CD4-positive, alpha-beta T cell treated with Interleukin-15 for 1 hour (primary cell): ENCODE data around the gene C5AR1.
"Not testable (repeated sequence)": the region's sequence is repeated elsewhere in the genome, so short reads cannot be mapped to it uniquely, and the experiment has no call there.

Experiments used
- DNase-seq: peaks from one replicate; pipeline ENCODE4 v3.0.0-alpha.2; 2020

Gene C5AR1

DNA sequence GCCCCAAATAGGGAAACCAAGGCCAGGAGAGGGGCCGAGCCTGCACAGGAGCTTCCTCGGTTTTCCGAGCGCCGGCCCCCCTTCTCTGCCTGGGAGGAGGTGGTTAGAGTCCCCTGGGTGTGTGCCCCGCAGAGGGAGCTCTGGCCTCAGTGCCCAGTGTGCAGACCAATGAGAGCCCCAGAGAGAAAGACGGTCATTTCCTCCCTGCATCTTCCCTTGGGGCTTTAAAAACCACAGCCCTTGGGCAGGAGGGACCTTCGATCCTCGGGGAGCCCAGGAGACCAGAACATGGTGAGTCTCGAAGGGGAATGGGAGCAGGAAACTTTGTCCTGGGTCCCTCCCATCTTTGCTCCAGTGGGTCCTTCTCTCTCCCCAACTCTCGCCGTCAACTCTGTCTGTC is at the start of gene C5AR1:
TSS of gene C5AR1 (plus strand) at position 254 of the 400 bp plus-strand sequence. CDS start at position 289, 35 bp downstream.
- DNase-seq: peak; percentile 66

- no peak for DNase-seq
These were observed 49.2 kb upstream of the C5AR1 start for GRCh38 chr19:47260476-47260875.

DNA sequence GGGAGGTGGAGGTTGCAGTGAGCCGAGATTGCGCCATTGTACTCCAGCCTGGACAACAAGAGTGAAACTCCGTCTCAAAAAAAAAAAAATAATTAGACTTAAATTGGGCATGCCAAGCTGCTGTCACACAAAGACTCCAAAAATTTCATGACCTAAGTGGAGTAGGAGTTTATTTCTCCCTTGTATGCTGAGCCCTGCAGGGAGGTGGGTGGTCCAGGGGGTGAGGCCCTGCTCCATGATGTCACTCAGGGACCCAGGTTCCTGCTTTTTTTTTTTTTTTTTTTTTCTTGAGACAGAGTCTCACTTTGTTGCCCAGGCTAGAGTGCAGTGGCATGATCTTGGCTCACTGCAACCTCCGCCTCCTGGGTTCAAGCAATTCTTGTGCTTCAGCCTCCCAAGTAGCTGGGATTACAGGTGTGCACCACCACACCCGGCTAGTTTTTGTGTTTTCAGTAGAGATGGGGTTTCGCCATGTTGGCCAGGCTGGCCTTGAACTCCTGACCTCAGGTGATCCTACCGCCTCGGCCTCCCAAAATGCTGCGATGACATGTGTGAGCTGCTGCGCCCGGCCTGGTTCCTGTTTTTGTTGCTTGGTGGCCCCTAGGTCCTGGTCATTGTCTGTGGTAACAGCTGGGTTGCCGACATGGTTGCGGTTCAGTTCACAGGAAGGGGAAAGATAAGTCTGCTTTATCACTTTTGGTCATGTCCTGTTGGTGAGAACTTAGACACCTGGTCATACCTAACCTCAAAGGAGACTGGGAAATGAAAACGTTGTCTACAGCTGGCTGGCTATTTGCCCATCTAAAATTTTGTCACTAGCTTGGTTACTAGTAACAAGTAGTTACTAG is 47.5 kb upstream of the C5AR1 start:
- peak; percentile 69 for DNase-seq

- DNase-seq: no peak
These were observed 45.0 kb upstream of the C5AR1 start for GRCh38 chr19:47264629-47265028.

- DNase-seq: no peak
These were observed 43.2 kb upstream of the C5AR1 start for GRCh38 chr19:47266401-47266941.

DNA sequence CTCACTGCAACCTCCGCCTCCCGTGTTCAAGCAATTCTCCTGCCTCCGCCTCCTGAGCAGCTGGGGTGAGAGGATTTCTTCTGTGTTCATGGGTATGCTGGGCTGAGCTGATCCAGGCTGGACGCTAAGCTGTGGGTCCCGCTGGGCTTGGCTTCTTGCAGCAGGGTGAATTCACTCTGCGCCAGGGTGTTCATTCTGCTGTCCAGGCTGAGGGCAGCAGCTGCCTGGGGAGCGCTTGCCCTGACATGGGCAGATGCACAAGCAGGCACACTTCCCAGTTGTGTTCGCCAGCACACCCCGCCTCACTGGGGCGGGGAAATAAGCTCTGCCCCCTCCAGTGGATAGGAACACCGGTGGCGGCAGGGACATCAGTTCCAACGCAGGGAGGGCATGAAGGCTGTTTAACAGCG is 42.3 kb upstream of the C5AR1 start:
- DNase-seq: no peak

- no peak for DNase-seq
These were observed 41.6 kb upstream of the C5AR1 start for GRCh38 chr19:47268028-47268427.

DNA sequence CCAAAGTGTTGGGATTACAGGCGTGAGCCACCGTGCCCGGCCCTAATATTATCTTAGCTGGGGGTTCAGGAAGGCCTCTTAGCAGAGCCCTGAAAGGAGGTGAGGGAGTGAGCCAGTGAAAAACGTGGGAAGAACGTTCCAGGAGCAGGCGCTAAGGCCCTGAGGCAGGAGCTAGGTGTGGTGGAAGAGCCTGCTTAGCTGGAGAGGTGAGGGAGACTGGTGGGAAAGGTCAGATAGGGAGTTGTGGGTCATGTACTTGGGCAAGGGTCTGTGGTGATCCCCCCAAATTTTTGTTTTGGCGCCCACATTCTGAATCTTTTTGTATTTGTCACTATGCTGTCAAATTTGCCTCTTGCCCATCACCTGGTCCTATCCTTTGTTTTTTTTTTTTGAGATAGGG is 40.1 kb upstream of the C5AR1 start:
- DNase-seq: no peak

DNA sequence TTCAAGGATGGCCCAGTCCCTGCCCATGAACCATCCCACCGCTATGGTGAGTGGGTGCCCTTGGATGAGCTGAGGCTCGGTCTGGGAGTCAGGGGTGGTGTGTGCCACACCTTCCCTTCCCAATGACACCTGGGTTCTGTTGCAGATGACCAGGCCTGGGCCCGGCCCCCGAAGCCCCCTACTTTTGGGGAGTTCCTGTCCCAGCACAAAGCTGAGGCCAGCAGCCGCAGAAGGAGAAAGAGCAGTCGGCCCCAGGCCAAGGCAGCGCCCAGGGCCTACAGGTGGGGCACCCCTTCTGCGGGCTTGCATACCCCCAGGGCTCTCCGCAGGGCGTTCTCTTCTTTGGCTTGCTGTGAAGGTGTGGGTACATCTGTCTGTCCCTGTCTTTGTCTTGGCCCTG is 39.3 kb upstream of the C5AR1 start:
- no peak for DNase-seq

- DNase-seq: no peak
These were observed 37.7 kb upstream of the C5AR1 start for GRCh38 chr19:47271949-47272348.

- DNase-seq: no peak
These were observed 37.0 kb upstream of the C5AR1 start for GRCh38 chr19:47272448-47273312.

DNA sequence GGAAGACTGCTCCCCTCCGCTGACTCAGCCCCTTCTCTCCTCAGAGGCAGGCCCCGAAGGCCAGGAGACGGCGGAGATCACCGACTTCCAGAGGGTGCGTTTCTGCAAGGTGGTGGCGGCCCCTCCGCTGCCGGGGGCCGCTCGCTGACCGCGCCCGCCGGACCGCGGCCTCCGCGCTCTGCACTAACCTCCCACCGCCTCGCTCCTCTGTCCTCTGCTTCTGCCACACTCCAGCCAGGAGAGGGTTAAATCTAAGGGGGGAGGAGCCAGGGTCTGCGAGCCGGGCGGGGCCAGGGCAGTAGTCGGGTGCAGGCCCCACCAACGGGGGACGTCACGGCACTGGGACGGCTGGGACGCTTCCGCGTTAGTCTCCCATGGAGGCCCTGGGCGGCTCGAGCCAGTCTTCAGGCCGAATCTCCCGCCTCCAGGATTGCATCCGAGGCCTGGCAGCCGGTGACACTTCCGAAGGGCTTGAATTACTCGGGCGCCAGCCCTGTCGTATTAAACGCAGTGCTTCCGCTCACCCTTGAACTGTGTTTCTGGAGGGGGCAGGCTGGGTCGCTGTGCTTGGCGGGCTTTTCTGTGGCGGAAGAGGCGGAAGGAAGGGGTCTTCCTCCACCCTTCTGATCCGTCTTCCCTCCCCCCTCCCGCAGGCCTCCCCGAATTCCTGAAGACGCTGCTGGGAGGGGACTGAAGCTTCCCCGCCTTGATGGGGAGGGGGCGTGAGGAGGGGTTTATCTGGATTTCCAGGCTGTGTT is 36.2 kb upstream of the C5AR1 start:
- DNase-seq: peak; percentile 92

DNA sequence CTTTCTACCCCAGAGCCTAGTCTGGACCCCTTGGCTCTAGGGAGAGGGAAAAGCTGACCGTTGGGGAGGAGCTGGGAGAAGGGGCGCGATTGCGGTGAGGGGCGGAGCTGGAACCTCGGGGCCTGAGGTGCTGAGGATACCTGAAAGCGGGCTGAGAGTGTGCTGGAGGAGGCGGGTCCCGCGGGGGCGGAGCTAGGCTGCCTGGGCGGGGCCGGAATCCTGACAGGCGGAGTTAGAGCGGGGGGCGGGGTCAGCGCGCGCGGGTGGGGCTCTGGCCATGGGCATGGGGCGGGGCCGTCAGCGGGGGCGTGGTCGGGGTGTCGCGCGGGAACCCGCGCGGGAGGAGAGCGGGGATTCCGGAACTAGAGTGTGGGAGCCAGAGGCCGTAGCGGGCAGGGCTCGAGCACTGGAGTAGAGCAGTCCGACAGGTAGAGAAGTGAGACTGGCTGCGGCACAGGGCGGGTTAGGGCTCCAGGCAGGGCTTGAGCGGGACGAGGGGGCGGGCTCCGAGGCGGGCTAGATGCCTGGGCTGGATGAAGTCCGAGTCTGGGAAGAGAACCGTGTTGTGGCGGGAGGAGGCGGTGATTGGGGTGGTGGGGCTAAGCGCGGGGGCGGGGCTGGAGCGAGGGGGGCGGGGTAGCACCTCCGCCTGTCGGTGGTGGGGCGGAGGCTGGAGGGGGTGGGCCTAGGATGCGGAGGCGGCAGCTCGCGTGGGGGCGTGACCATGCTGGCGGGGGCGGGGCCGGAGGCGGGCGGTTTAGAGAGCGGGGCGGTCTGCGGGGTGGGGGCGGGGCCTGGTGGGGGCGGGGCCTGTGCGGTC is 35.4 kb upstream of the C5AR1 start, which contains the start of gene INAFM1:
TSS of gene INAFM1 (plus strand) at position 815 of the 820 bp plus-strand sequence. CDS start 35 bp downstream, outside the sequence.
- peak; percentile 96 for DNase-seq

DNA sequence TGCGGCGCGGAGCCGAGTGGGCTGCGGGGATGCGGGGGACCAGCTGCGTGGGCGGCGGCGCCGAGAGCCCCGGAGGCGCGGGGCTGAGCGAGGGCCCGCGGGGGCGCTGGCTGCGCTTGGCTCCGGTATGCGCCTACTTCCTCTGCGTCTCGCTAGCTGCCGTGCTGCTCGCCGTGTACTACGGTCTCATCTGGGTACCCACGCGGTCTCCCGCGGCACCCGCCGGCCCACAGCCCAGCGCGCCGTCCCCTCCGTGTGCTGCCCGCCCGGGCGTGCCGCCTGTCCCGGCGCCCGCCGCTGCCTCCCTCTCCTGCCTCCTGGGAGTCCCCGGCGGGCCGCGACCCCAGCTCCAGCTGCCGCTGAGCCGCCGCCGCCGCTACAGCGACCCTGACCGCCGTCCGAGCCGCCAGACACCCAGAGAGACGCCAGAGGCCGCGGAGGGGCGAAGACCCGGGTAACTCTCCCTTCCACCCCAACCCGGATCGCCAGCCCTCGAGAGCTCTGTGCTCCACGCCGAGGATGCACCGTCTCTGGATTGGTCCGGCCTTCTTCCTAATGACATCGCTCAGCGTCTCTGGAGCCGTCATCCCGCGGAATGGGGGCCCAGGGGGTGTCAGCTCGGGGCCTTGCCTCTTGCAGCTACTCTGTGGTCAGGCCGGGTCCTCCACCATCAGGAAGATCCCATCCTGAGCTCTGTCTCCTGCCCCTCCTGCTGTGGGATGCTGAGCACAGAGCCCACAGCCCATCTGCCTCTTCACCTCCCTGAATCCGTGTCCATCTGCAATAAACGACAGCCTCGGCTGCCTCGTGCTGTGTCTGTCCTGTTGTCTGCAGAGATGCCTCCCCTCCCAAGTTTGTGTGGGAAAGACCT is 34.5 kb upstream of the C5AR1 start:
- DNase-seq: no peak

- DNase-seq: no peak
These were observed 33.7 kb upstream of the C5AR1 start for GRCh38 chr19:47275791-47276461.

DNA sequence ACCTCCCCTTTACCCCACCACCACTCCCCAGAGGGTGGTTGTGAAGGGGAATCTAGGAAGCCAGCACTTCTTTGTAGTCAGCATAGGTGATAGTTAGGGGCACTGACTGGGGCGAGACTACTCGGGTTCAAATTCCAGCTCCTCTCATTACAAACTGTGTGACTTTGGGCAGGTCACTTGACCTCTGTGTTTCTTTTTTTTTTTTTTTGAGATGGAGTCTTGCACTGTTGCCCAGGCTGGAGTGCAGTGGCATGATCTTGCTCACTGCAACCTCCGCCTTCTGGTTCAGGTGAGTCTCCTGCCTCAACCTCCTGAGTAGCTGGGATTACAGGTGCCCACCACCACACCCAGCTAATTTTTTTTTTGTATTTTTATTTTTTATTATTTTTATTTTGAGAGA is 33.1 kb upstream of the C5AR1 start:
- not testable (repeated sequence) for DNase-seq

DNA sequence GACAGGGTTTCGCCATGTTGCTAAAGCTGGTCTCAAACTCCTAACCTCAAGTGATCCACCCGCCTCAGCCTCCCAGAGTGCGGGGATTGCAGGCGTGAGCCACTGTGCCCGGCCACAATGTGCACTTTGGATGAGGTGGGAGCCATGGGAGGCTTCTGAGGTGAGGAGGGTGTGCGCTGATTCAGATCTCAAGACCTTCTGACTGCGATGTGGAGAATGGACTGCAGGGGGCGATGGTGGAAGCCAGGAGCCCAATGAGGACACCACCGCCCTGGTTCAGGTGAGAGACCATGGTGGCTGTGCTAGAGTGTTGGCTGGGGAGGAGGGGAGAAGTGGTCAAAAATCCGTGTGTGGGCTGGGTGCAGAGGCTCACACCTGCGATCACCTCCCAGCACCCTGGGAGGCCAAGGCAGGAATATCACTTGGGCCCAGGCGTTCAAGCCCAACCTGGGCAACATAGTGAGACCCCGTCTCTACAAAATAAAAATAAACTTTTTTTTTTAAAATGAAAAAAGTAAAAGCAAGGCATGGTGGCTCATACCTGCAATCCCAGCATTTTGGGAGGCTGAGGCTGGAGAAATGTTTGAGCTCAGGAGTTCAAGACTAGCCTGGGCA is 29.4 kb upstream of the C5AR1 start:
- peak; percentile 43 for DNase-seq

GRCh38 chr19:47283405-47284059 is 26.1 kb upstream of the C5AR1 start:
- DNase-seq: no peak

DNA sequence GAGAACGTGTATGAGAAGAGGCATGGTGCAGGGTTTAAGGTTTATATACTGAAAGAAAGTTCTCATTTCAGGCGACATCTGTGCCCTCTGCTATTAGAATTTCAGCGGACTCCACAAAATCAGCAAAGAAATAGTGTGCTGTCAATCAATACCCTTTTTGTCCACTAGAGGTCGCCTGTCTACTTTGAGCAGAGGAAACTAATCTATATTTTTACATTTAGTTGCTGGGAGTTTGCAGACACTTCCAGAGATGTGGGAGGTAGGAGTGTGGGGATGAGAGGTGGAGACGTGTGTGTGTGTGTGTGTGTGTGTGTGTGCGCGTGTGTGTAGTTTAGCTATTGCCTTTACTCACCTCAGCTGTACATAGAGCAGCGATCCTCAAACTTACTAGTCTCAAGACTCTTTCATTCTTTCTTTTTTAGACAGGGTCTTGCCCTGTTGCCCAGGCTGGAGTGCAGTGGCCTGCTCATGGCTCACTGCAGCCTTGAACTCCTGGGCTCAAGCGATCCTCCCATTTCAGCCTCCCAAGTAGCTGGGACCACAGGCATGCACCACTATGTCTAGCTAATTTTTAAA is 25.2 kb upstream of the C5AR1 start:
- no peak for DNase-seq
